ENCODE measurements around the gene PALS2. TPM values are rescaled to one million over a fixed set of nuclear protein-coding genes. Genes with fewer than 3 reads are reported as not detected.
A peak's percentile ranks its signal among the peaks of the same experiment; 100 is the strongest.

The PALS2 gene
- total and polyA plus RNA-seq, 11 donors = 0.46 to 12.8 (median 5.6) TPM

- WGBS, 4 donors = 69 to 93% (median 89%) methylated on average over 2 of the region's 2 CpGs
- TF ChIP-seq CTCF (IDR thresholded peaks at IDR 0.05) (no peak), POLR2A (IDR thresholded peaks at IDR 0.05) (no peak)
- H3K9me3 ChIP-seq = no peaks in the 10 kb centered on the region
- DNase-seq = no peak
- H3K36me3 ChIP-seq = no peaks in the 10 kb centered on the region
- intact Hi-C loops (cut with DNase I) = no loop called here
- no peak overlapping the region for H3K27ac ChIP-seq
- ATAC-seq = no peak
- no peaks in the 10 kb centered on the region for H3K4me1 ChIP-seq
- peaks cover 0 to 3% (median 0%) of the 10 kb centered on the region in 9 donors for H3K27me3 ChIP-seq
- no peak overlapping the region for H3K4me3 ChIP-seq
These were observed 7.2 kb downstream of the PALS2 start for GRCh38 chr7:24580283-24580946.

- DNase-seq (no peak), ATAC-seq (no peak)
- Histone ChIP-seq H3K36me3 (no peaks in the 10 kb centered on the region), H3K27me3 (peaks cover 0 to 3% (median 0%) of the 10 kb centered on the region in 9 donors), H3K4me3 (no peak overlapping the region), H3K9me3 (no peaks in the 10 kb centered on the region), H3K4me1 (no peaks in the 10 kb centered on the region), H3K27ac (no peak overlapping the region)
- TF ChIP-seq POLR2A (IDR thresholded peaks at IDR 0.05) = no peak
- TF ChIP-seq CTCF (IDR thresholded peaks at IDR 0.05) = no peak
- WGBS, 4 donors = 77 to 94% (median 89%) methylated on average over 2 of the region's 2 CpGs
- intact Hi-C loops (cut with DNase I) = no loop called here
These were observed 8.9 kb downstream of the PALS2 start for GRCh38 chr7:24582166-24582565.

- TF ChIP-seq CTCF (IDR thresholded peaks at IDR 0.05) (peak in 8 of 12 donors; percentile 7 to 38 (median 21)), POLR2A (IDR thresholded peaks at IDR 0.05) (no peak)
- 76 to 90% (median 81%) methylated on average over 3 of the region's 3 CpGs for WGBS, 4 donors
- no peaks in the 10 kb centered on the region for H3K36me3 ChIP-seq
- intact Hi-C loops (cut with DNase I) = no loop called here
- DNase-seq (no peak), ATAC-seq (no peak)
- no peaks in the 10 kb centered on the region for H3K27me3 ChIP-seq
- no peak overlapping the region for H3K27ac ChIP-seq
- no peaks in the 10 kb centered on the region for H3K9me3 ChIP-seq
- no peak overlapping the region for H3K4me3 ChIP-seq
- H3K4me1 ChIP-seq = no peaks in the 10 kb centered on the region
These were observed 14.6 kb downstream of the PALS2 start for GRCh38 chr7:24587853-24588252.

- no peaks in the 10 kb centered on the region for H3K9me3 ChIP-seq
- no peak overlapping the region for H3K27ac ChIP-seq
- no peaks in the 10 kb centered on the region for H3K4me1 ChIP-seq
- WGBS, 4 donors = 59 to 70% (median 65%) methylated on average over 1 of the region's 1 CpG
- H3K27me3 ChIP-seq = no peaks in the 10 kb centered on the region
- no peaks in the 10 kb centered on the region for H3K36me3 ChIP-seq
- DNase-seq (no peak), ATAC-seq (no peak)
- intact Hi-C loops (cut with DNase I) = no loop called here
- no peak overlapping the region for H3K4me3 ChIP-seq
- TF ChIP-seq POLR2A (IDR thresholded peaks at IDR 0.05) (no peak), CTCF (IDR thresholded peaks at IDR 0.05) (no peak)
These were observed 17.9 kb downstream of the PALS2 start for GRCh38 chr7:24591152-24591551.

Measured in heart left ventricle (tissue), 16 donors.